K562 (cell line): ENCODE results near the gene KLHDC2. TPM values are rescaled to one million over a fixed set of nuclear protein-coding genes. Genes with fewer than 3 reads are reported as not detected.
A peak's percentile ranks its signal among the peaks of the same experiment; 100 is the strongest.

Experiments used
- ATAC-seq: fragments of 200-7000 bp; cut with Tn5 transposase; 3 replicates; pipeline ENCODE4 v1.9.1; 2020; ENCODE audit warnings: moderate library complexity
- BruUV-seq: library from RNA; stranded (reverse); fragments of 400-500 nt; replicated peaks from 2 replicates; lab custom pipeline; 2021; lab: Mats Ljungman, UMichigan
- CTCF ChIA-PET: fragments of 300-600 bp; formaldehyde crosslinking; extraction: SDS; loops from one replicate; lab custom pipeline; 2021; ENCODE audit warnings: low intra/inter-chr PET ratio; lab: Yijun Ruan, JAX
- POLR2A ChIA-PET: fragments of 300-600, 350-650 bp; sonication (Branson Sonifier 250); formaldehyde crosslinking; extraction: SDS; loops from one replicate; lab custom pipeline; 2021; ENCODE audit warnings: antibody characterized with exemption, inconsistent platforms; lab: Yijun Ruan, JAX
- DNase-seq, 4 experiments: peaks; one replicate each; pipeline versions ENCODE4 v3.0.0 to v3.0.0-alpha.2; 2011 to 2018; ENCODE audit warnings: low spot score in 3 of 4, mixed read lengths in 3 of 4; ENCODE audit errors: extremely low read depth in 1 of 4
- FAIRE-seq: peaks from 2 replicates; lab custom pipeline; 2011; peaks lifted over from hg19 to GRCh38; lab: Jason Lieb, UNC
- H2AFZ ChIP-seq: 2 replicates; pipeline ENCODE4 v1.6.0; 2011; ENCODE audit warnings: low read depth, low read length, control low read depth, inconsistent platforms
- H3K27ac ChIP-seq: fragments of 200-600 bp; 3 replicates; pipeline ENCODE4 v1.8.0; 2011; ENCODE audit warnings: low read depth, mild to moderate bottlenecking, control low read depth, inconsistent platforms, low read length, moderate library complexity, mixed read lengths; ENCODE audit errors: extremely low read depth
- H3K27me3 ChIP-seq, 2 experiments: fragments of 300-600 bp in 1 of 2; 2 replicates in 1 of 2; 3 replicates in 1 of 2; pipeline versions ENCODE4 v1.6.0 to v1.8.0; 2011; ENCODE audit warnings: inconsistent platforms in 2 of 2, low read length in 2 of 2, mild to moderate bottlenecking in 1 of 2, mixed read lengths in 1 of 2, moderate library complexity in 1 of 2; ENCODE audit not compliant: control insufficient read depth in 2 of 2, insufficient read depth in 2 of 2
- H3K36me3 ChIP-seq: fragments of 300-600 bp; 3 replicates; pipeline ENCODE4 v1.8.0; 2011; ENCODE audit warnings: mild to moderate bottlenecking, low read length, inconsistent platforms; ENCODE audit not compliant: control insufficient read depth, insufficient read depth
- H3K4me1 ChIP-seq, 2 experiments: fragments of 200-600 bp in 1 of 2; replicated peaks in 1 of 2; 2 replicates in 1 of 2; 3 replicates in 1 of 2; pipeline versions ENCODE4 v1.5.1 to v1.8.0; 2011; ENCODE audit warnings: inconsistent platforms in 2 of 2, low read length in 2 of 2, mild to moderate bottlenecking in 1 of 2, mixed read lengths in 1 of 2, moderate library complexity in 1 of 2; ENCODE audit not compliant: control insufficient read depth in 2 of 2, insufficient read depth in 2 of 2
- H3K4me2 ChIP-seq: 2 replicates; pipeline ENCODE4 v1.6.1; 2011; ENCODE audit warnings: low read length, control low read depth, inconsistent platforms, mixed read lengths; ENCODE audit not compliant: insufficient read depth
- H3K4me3 ChIP-seq: fragments of 200-600 bp; sonication (generic), shearing (Covaris generic); 2 replicates; pipeline ENCODE4 v1.5.1; 2016; ENCODE audit warnings: control low read depth, inconsistent platforms
- H3K79me2 ChIP-seq: fragments of 200-600 bp; 3 replicates; pipeline ENCODE4 v1.8.0; 2011; ENCODE audit warnings: low read length, inconsistent platforms; ENCODE audit not compliant: control insufficient read depth, insufficient read depth
- H3K9ac ChIP-seq, 2 experiments: 2 replicates each; pipeline versions ENCODE4 v1.6.0 to v1.6.1; 2011; ENCODE audit warnings: low read depth in 2 of 2, low read length in 2 of 2, control low read depth in 1 of 2, inconsistent platforms in 1 of 2, mild to moderate bottlenecking in 1 of 2, mixed read lengths in 1 of 2; ENCODE audit not compliant: insufficient read depth in 1 of 2
- H3K9me1 ChIP-seq: one replicate; pipeline ENCODE4 v1.6.0; 2011; ENCODE audit warnings: inconsistent platforms, mild to moderate bottlenecking, low read length, moderate library complexity; ENCODE audit not compliant: control insufficient read depth, insufficient read depth
- H3K9me3 ChIP-seq: replicated peaks from 2 replicates; pipeline ENCODE4 v1.5.1; 2011; ENCODE audit warnings: low read depth, low read length, inconsistent platforms; ENCODE audit not compliant: control insufficient read depth, insufficient read depth
- H4K20me1 ChIP-seq: replicated peaks from 2 replicates; pipeline ENCODE4 v1.6.1; 2011; ENCODE audit warnings: low read length, inconsistent platforms, mixed read lengths; ENCODE audit not compliant: control insufficient read depth, insufficient read depth
- AFF1 ChIP-seq, 2 experiments: fragments of 450-650 bp; IDR thresholded peaks; 2 replicates each; pipeline ENCODE4 v1.6.1; 2018; ENCODE audit warnings: mild to moderate bottlenecking in 2 of 2, low read depth in 1 of 2; ENCODE audit not compliant: partially characterized antibody in 2 of 2
- ARNT ChIP-seq, 2 experiments: fragments of 450-650 bp; IDR thresholded peaks; 2 replicates each; pipeline ENCODE4 v1.6.1; 2016; ENCODE audit warnings: mild to moderate bottlenecking in 1 of 2
- ESRRB ChIP-seq: fragments of 250-450 bp; sonication (Bioruptor Pico); IDR thresholded peaks from 2 replicates; pipeline ENCODE4 v1.5.0; 2020; ENCODE audit warnings: mild to moderate bottlenecking, moderate library complexity, borderline replicate concordance
- PHF21A ChIP-seq: fragments of 450-650 bp; IDR thresholded peaks from 2 replicates; pipeline ENCODE4 v1.6.1; 2017; ENCODE audit warnings: low read depth, borderline replicate concordance
- POLR3G ChIP-seq: IDR thresholded peaks from 2 replicates; pipeline ENCODE4 v1.6.1; 2011; ENCODE audit not compliant: insufficient read length, insufficient replicate concordance; ENCODE audit errors: extremely low read depth
- RBBP5 ChIP-seq: fragments of 200-600 bp; sonication (generic); IDR thresholded peaks from 2 replicates; pipeline ENCODE4 v1.6.1; 2012; ENCODE audit warnings: borderline replicate concordance, mild to moderate bottlenecking, low read length, control low read depth, inconsistent platforms; ENCODE audit not compliant: insufficient read depth, poor library complexity, severe bottlenecking
- RBM25 ChIP-seq: fragments of 200-400 bp; formaldehyde crosslinking; IDR thresholded peaks from 2 replicates; pipeline ENCODE4 v1.6.1; 2018; ENCODE audit warnings: low read length, low read depth, moderate library complexity; ENCODE audit not compliant: severe bottlenecking
- SIN3A ChIP-seq, 2 experiments: fragments of 150-350 bp in 1 of 2; IDR thresholded peaks; 2 replicates each; pipeline ENCODE4 v1.6.1; 2011 to 2016; ENCODE audit warnings: borderline replicate concordance in 2 of 2, low read depth in 2 of 2, low read length in 2 of 2, mild to moderate bottlenecking in 2 of 2, moderate library complexity in 2 of 2; ENCODE audit not compliant: control insufficient read depth in 1 of 2
- SMC3 ChIP-seq: conservative IDR thresholded peaks from 2 replicates; pipeline ENCODE4 v1.6.1; 2011; ENCODE audit warnings: low read depth, low read length, improper control_type of control experiment; ENCODE audit not compliant: insufficient read depth
- ZNF3 ChIP-seq: fragments of 250-450 bp; sonication (Bioruptor Pico); IDR thresholded peaks from 2 replicates; pipeline ENCODE4 v1.5.0; 2021; ENCODE audit warnings: mild to moderate bottlenecking, moderate library complexity
- WGBS: fragments of 100-300 bp; shearing (Covaris generic); methylation state at CpG from one replicate; pipeline ENCODE4 v1.1.6; 2016; ENCODE audit warnings: low coverage, mixed read lengths; ENCODE audit not compliant: insufficient coverage; ENCODE audit errors: missing lambda C conversion rate; 5-methylcytosine and 5-hydroxymethylcytosine counted together
- in situ Hi-C: fragments of 300-500 bp; cut with MboI; formaldehyde crosslinking; loops from 4 replicates; pipeline ENCODE4 v1.15.0; 2018; ENCODE audit warnings: inconsistent platforms, mixed read lengths
- intact Hi-C: fragments of 100-400 bp; cut with micrococcal nuclease; formaldehyde crosslinking; loops from 2 replicates; pipeline ENCODE4 v1.14.2; 2022
- polyA plus RNA-seq, 8 experiments: library from polyadenylated mRNA; depleted of rRNA in 4 of 8; stranded (reverse) in 5 of 8; unstranded in 3 of 8; fragments of >200 nt; fragmentation: Nextera tagmentation in 2 of 8; fragmentation: Illumina TruSeq in 1 of 8; extraction: Ambion mirVana in 2 of 8; extraction: Trizol in 1 of 8; gene quantifications; 2 replicates each; pipeline versions ENCODE4 v1.2.1 to v1.2.3, GENCODE V29; 2011 to 2014; ENCODE audit warnings: inconsistent platforms in 1 of 8, missing spikeins in 1 of 8
- total RNA-seq, 7 experiments: library from RNA; depleted of rRNA in 6 of 7; stranded (reverse); fragments of >200 nt in 6 of 7; fragmentation: Illumina TruSeq in 2 of 7; extraction: Trizol in 2 of 7; gene quantifications; 2 replicates each; pipeline versions ENCODE4 v1.2.1 to v1.2.3, GENCODE V29; 2011 to 2021; ENCODE audit warnings: low replicate concordance in 1 of 7

The KLHDC2 gene
- total and polyA plus RNA-seq, 9 of the 15 experiments (the other 6 are each of a cell fraction or from before 2014, with no cell fraction given), result 6.3 to 41.7 (median 20.0) TPM

GRCh38 chr14:49786315-49786714, 18.4 kb downstream of the KLHDC2 start:
- no peaks in the 10 kb centered on the region for H3K9me1 ChIP-seq
- no peak overlapping the region for H3K4me2 ChIP-seq
- in situ Hi-C loops, result no loop called here
- no peaks in the 10 kb centered on the region for H3K79me2 ChIP-seq
- DNase-seq, result no peak
- H3K9me3 ChIP-seq, result no peaks in the 10 kb centered on the region
- TF ChIP-seq RBM25, result peak; percentile 77
- TF ChIP-seq SIN3A (IDR thresholded peaks at IDR 0.05; ENCODE audit: borderline replicate concordance in 2 of 2, control insufficient read depth in 1 of 2, low read depth in 2 of 2, low read length in 2 of 2), result no peak
- POLR2A ChIA-PET, result no interaction called here
- peaks cover 95% of the 10 kb centered on the region for H3K36me3 ChIP-seq
- CTCF ChIA-PET, result no interaction called here
- H3K4me1 ChIP-seq, result no peaks in the 10 kb centered on the region
- no peak overlapping the region for H3K9ac ChIP-seq
- H3K27me3 ChIP-seq, result no peaks in the 10 kb centered on the region
- no peak for ATAC-seq
- no peak overlapping the region for H2AFZ ChIP-seq
- intact Hi-C loops, result no loop called here
- no peak overlapping the region for H3K4me3 ChIP-seq
- FAIRE-seq, result no peak
- BruUV-seq, result no TSS peak
- H3K27ac ChIP-seq, result no peak overlapping the region
- no peaks in the 10 kb centered on the region for H4K20me1 ChIP-seq
- WGBS, result 100% methylated on average over 2 of the region's 2 CpGs

- Histone ChIP-seq H3K9ac (no peak overlapping the region), H3K4me1 (no peaks in the 10 kb centered on the region), H3K4me2 (no peak overlapping the region), H4K20me1 (no peaks in the 10 kb centered on the region), H3K9me1 (no peaks in the 10 kb centered on the region), H3K79me2 (no peaks in the 10 kb centered on the region), H3K9me3 (no peaks in the 10 kb centered on the region), H3K27me3 (no peaks in the 10 kb centered on the region), H2AFZ (no peak overlapping the region), H3K4me3 (no peak overlapping the region), H3K36me3 (peaks cover 86% of the 10 kb centered on the region), H3K27ac (no peak overlapping the region)
- 0% methylated on average over 1 of the region's 1 CpG for WGBS
- FAIRE-seq (no peak), DNase-seq (no peak), ATAC-seq (no peak)
- CTCF ChIA-PET, result no interaction called here
- no TSS peak for BruUV-seq
- no peak for TF ChIP-seq PHF21A
- TF ChIP-seq ESRRB (CRISPR knock-in tag), result no peak
- TF ChIP-seq ZNF3 (CRISPR knock-in tag), result no peak
- no peak for TF ChIP-seq AFF1 (IDR thresholded peaks at IDR 0.05; ENCODE audit: low read depth in 1 of 2, partially characterized antibody in 2 of 2)
- no peak for TF ChIP-seq RBBP5
- no peak for TF ChIP-seq SMC3
- TF ChIP-seq ARNT (IDR thresholded peaks at IDR 0.05), result no peak
- no peak for TF ChIP-seq POLR3G
- intact Hi-C loops (no loop called here), in situ Hi-C loops (no loop called here)
- POLR2A ChIA-PET, result no interaction called here
Observed at GRCh38 chr14:49792618-49793017, 24.7 kb downstream of the KLHDC2 start.
